ENCODE data around the gene TMEM272.

The TMEM272 gene

DNA sequence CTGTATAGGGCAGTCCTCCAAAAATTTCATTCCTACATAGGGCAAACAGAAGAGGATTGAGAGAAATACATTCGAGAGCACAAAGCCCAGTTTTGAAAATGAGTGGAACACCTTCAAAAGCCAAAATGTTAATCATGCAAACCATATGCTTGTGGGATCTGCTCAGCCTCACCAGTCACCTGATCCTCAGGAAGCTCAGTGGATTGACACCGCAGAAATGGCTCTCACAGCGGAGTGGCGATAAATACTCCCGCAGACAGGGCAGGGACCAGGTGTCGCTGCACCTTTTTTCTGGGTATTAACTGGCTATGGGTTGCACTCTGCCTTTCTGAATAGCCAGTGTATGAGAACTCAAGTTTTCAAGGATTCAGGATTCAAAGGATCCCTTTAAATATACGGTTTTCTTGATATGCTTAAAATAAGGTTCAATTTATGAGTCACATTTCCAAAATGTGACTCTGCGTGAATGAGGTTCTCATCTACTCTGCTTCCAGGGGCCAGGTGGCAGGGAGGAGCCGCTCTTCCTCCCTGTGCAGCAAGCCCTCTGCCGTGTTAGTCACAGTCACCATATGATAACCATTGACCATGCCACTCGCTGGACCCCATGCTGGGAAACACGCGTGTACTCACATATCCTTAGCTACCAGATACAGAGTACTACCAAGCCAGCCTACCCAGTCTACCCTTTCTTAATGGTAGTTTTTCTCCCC, 22.7 kb downstream of the TMEM272 start:
- Histone ChIP-seq H4K8ac (ENCODE audit: low read depth, low read length) (no peak overlapping the region), H3K4me2 (ENCODE audit: insufficient read depth, low read length, poor library complexity, severe bottlenecking) (no peak overlapping the region), H3K79me1 (ENCODE audit: low read depth, low read length) (no peaks in the 10 kb centered on the region), H3K23ac (ENCODE audit: low read depth, low read length, poor library complexity) (no peak overlapping the region), H3K14ac (ENCODE audit: low read length) (no peak overlapping the region), H2BK12ac (ENCODE audit: low read length) (no peak overlapping the region), H3K4ac (ENCODE audit: low read length) (no peak overlapping the region), H3K27me3 (ENCODE audit: control insufficient read depth in 3 of 3, insufficient read depth in 3 of 3, low read depth in 1 of 3, low read length in 3 of 3) (peaks cover 0 to 35% (median 0%) of the 10 kb centered on the region in 3 experiments), H3K27ac (replicated peaks; ENCODE audit: low read length) (no peak overlapping the region), H3K4me1 (ENCODE audit: control insufficient read depth in 2 of 2, insufficient read depth in 1 of 2, low read depth in 1 of 2, low read length in 2 of 2) (no peaks in the 10 kb centered on the region), H2BK15ac (ENCODE audit: low read length) (no peak overlapping the region), H4K91ac (ENCODE audit: low read depth, low read length, poor library complexity) (no peak overlapping the region), H3K36me3 (replicated peaks in 1 of 2; ENCODE audit: control insufficient read depth in 2 of 2, insufficient read depth in 2 of 2, low read length in 2 of 2) (no peaks in the 10 kb centered on the region), H3K9me3 (replicated peaks in 1 of 2; ENCODE audit: control insufficient read depth in 2 of 2, insufficient read depth in 1 of 2, low read depth in 1 of 2, low read length in 2 of 2) (no peaks in the 10 kb centered on the region), H3K4me3 (ENCODE audit: low read length in 2 of 2) (no peak overlapping the region), H2BK120ac (ENCODE audit: low read depth, low read length) (no peak overlapping the region), H2AFZ (ENCODE audit: low read length) (no peak overlapping the region), H2BK5ac (ENCODE audit: low read length) (no peak overlapping the region), H3K18ac (ENCODE audit: low read length) (no peak overlapping the region), H3K9ac (ENCODE audit: low read depth, low read length, poor library complexity) (no peak overlapping the region), H2AK5ac (ENCODE audit: low read depth, low read length) (no peak overlapping the region)
- WGBS, 2 donors (ENCODE audit: extremely low coverage in 2 of 2, insufficient read length in 2 of 2, insufficient replicate concordance in 1 of 2) = no CpG with 5 or more reads among the region's 13 CpGs
- DNase-seq (ENCODE audit: low spot score) = no peak

DNA sequence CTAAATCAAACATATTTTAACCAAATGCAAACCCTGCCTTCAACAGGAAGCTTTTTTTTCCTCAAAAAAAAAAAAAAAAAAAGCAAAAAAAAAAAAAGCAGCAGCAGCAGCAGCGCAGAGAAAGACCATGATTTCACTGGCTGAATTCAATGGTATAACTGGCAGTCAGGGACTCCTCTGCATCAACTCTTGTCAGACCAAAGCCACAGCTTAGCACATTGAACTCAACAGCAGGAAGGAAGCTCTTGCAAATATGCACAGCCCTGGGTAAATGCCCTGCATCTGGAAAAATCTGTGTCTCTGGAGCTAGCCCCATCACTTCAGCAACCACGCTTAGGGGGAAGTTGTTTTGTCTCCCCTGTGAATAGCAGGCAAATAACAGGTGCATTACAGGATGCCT, 23.4 kb downstream of the TMEM272 start:
- no peak overlapping the region for H2BK15ac ChIP-seq (ENCODE audit: low read length)
- H3K27me3 ChIP-seq (ENCODE audit: control insufficient read depth in 3 of 3, insufficient read depth in 3 of 3, low read depth in 1 of 3, low read length in 3 of 3) = peaks cover 0 to 30% (median 0%) of the 10 kb centered on the region in 3 experiments
- H3K4ac ChIP-seq (ENCODE audit: low read length) = no peak overlapping the region
- no peak overlapping the region for H3K23ac ChIP-seq (ENCODE audit: low read depth, low read length, poor library complexity)
- H2AK5ac ChIP-seq (ENCODE audit: low read depth, low read length) = no peak overlapping the region
- no peaks in the 10 kb centered on the region for H3K4me1 ChIP-seq (ENCODE audit: control insufficient read depth in 2 of 2, insufficient read depth in 1 of 2, low read depth in 1 of 2, low read length in 2 of 2)
- H2BK12ac ChIP-seq (ENCODE audit: low read length) = no peak overlapping the region
- no CpG with 5 or more reads among the region's 2 CpGs for WGBS, 2 donors (ENCODE audit: extremely low coverage in 2 of 2, insufficient read length in 2 of 2, insufficient replicate concordance in 1 of 2)
- H2BK120ac ChIP-seq (ENCODE audit: low read depth, low read length) = no peak overlapping the region
- H3K18ac ChIP-seq (ENCODE audit: low read length) = no peak overlapping the region
- no peak for DNase-seq (ENCODE audit: low spot score)
- H3K27ac ChIP-seq (replicated peaks; ENCODE audit: low read length) = no peak overlapping the region
- no peak overlapping the region for H2BK5ac ChIP-seq (ENCODE audit: low read length)
- no peak overlapping the region for H3K4me3 ChIP-seq (ENCODE audit: low read length in 2 of 2)
- no peaks in the 10 kb centered on the region for H3K36me3 ChIP-seq (replicated peaks in 1 of 2; ENCODE audit: control insufficient read depth in 2 of 2, insufficient read depth in 2 of 2, low read length in 2 of 2)
- H3K14ac ChIP-seq (ENCODE audit: low read length) = no peak overlapping the region
- no peak overlapping the region for H4K8ac ChIP-seq (ENCODE audit: low read depth, low read length)
- H3K4me2 ChIP-seq (ENCODE audit: insufficient read depth, low read length, poor library complexity, severe bottlenecking) = no peak overlapping the region
- no peaks in the 10 kb centered on the region for H3K9me3 ChIP-seq (replicated peaks in 1 of 2; ENCODE audit: control insufficient read depth in 2 of 2, insufficient read depth in 1 of 2, low read depth in 1 of 2, low read length in 2 of 2)
- H3K9ac ChIP-seq (ENCODE audit: low read depth, low read length, poor library complexity) = no peak overlapping the region
- H3K79me1 ChIP-seq (ENCODE audit: low read depth, low read length) = no peaks in the 10 kb centered on the region
- H4K91ac ChIP-seq (ENCODE audit: low read depth, low read length, poor library complexity) = no peak overlapping the region
- no peak overlapping the region for H2AFZ ChIP-seq (ENCODE audit: low read length)

DNA sequence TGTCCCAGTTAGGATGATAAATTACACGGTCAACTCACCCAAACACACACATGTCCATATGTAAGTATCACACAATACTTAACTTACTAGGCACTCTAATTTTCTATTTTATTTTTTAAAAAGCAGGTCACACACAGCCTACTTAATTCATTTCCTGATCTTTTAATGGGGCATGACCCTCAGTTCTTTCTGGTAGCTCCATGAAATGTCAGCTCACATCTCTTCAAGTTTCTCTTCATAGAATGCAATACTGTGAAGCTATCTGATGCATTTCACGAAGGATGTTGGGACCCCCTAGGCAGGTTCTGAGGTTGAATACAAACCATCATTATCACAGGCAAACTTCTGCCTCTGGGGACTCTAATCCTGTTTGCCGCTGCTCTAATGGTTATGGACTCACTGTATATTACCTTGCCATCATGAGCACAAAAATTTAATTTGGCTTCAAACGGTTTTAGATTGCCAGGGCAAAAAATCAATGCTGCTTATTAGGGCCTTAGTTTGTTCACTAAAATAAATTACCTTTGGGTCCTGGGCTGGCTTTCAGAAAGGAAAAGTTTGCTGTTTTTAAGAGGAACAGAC, 24.9 kb downstream of the TMEM272 start:
- Histone ChIP-seq H3K4me1 (ENCODE audit: control insufficient read depth in 2 of 2, insufficient read depth in 1 of 2, low read depth in 1 of 2, low read length in 2 of 2) (no peaks in the 10 kb centered on the region), H2BK5ac (ENCODE audit: low read length) (no peak overlapping the region), H3K18ac (ENCODE audit: low read length) (no peak overlapping the region), H2BK120ac (ENCODE audit: low read depth, low read length) (no peak overlapping the region), H4K91ac (ENCODE audit: low read depth, low read length, poor library complexity) (no peak overlapping the region), H3K4me3 (ENCODE audit: low read length in 2 of 2) (no peak overlapping the region), H3K23ac (ENCODE audit: low read depth, low read length, poor library complexity) (no peak overlapping the region), H3K9ac (ENCODE audit: low read depth, low read length, poor library complexity) (no peak overlapping the region), H3K4me2 (ENCODE audit: insufficient read depth, low read length, poor library complexity, severe bottlenecking) (no peak overlapping the region), H2AK5ac (ENCODE audit: low read depth, low read length) (no peak overlapping the region), H4K8ac (ENCODE audit: low read depth, low read length) (no peak overlapping the region), H3K14ac (ENCODE audit: low read length) (no peak overlapping the region), H2BK12ac (ENCODE audit: low read length) (no peak overlapping the region), H2AFZ (ENCODE audit: low read length) (no peak overlapping the region), H3K79me1 (ENCODE audit: low read depth, low read length) (no peaks in the 10 kb centered on the region), H2BK15ac (ENCODE audit: low read length) (no peak overlapping the region), H3K4ac (ENCODE audit: low read length) (no peak overlapping the region), H3K9me3 (replicated peaks in 1 of 2; ENCODE audit: control insufficient read depth in 2 of 2, insufficient read depth in 1 of 2, low read depth in 1 of 2, low read length in 2 of 2) (no peaks in the 10 kb centered on the region), H3K27ac (replicated peaks; ENCODE audit: low read length) (no peak overlapping the region), H3K36me3 (replicated peaks in 1 of 2; ENCODE audit: control insufficient read depth in 2 of 2, insufficient read depth in 2 of 2, low read length in 2 of 2) (no peaks in the 10 kb centered on the region), H3K27me3 (ENCODE audit: control insufficient read depth in 3 of 3, insufficient read depth in 3 of 3, low read depth in 1 of 3, low read length in 3 of 3) (peaks cover 0 to 26% (median 0%) of the 10 kb centered on the region in 3 experiments)
- no CpG with 5 or more reads among the region's 4 CpGs for WGBS, 2 donors (ENCODE audit: extremely low coverage in 2 of 2, insufficient read length in 2 of 2, insufficient replicate concordance in 1 of 2)
- no peak for DNase-seq (ENCODE audit: low spot score)

DNA sequence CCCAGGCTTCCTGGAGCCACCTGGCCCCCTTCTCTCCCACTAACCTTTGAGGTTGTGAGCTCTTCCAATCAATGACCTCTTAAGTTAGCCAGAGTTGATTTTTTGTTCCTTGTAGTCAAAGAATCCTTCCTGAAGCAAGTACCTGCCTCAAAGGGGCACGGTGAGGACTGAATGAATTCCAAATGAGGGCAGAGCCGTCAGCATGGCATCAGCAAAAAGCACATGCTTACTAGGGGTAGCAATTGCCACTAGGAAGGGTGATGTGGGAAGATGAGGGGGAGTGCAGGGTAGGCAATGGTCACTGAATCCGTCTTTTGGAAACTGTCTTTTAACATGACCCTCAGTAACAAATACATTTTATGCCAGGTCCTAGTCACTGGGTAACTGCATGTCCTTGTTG, 25.4 kb downstream of the TMEM272 start:
- Histone ChIP-seq H3K4me3 (ENCODE audit: low read length in 2 of 2) (no peak overlapping the region), H2AFZ (ENCODE audit: low read length) (no peak overlapping the region), H3K79me1 (ENCODE audit: low read depth, low read length) (no peaks in the 10 kb centered on the region), H3K9me3 (replicated peaks in 1 of 2; ENCODE audit: control insufficient read depth in 2 of 2, insufficient read depth in 1 of 2, low read depth in 1 of 2, low read length in 2 of 2) (no peaks in the 10 kb centered on the region), H3K23ac (ENCODE audit: low read depth, low read length, poor library complexity) (no peak overlapping the region), H3K9ac (ENCODE audit: low read depth, low read length, poor library complexity) (no peak overlapping the region), H3K4me1 (ENCODE audit: control insufficient read depth in 2 of 2, insufficient read depth in 1 of 2, low read depth in 1 of 2, low read length in 2 of 2) (peaks cover 0 to 1% of the 10 kb centered on the region in 2 donors), H4K91ac (ENCODE audit: low read depth, low read length, poor library complexity) (no peak overlapping the region), H2BK120ac (ENCODE audit: low read depth, low read length) (no peak overlapping the region), H3K18ac (ENCODE audit: low read length) (no peak overlapping the region), H3K27ac (replicated peaks; ENCODE audit: low read length) (no peak overlapping the region), H4K8ac (ENCODE audit: low read depth, low read length) (no peak overlapping the region), H2BK12ac (ENCODE audit: low read length) (no peak overlapping the region), H3K4me2 (ENCODE audit: insufficient read depth, low read length, poor library complexity, severe bottlenecking) (no peak overlapping the region), H2AK5ac (ENCODE audit: low read depth, low read length) (no peak overlapping the region), H3K4ac (ENCODE audit: low read length) (no peak overlapping the region), H3K27me3 (ENCODE audit: control insufficient read depth in 3 of 3, insufficient read depth in 3 of 3, low read depth in 1 of 3, low read length in 3 of 3) (peaks cover 0 to 26% (median 0%) of the 10 kb centered on the region in 3 experiments), H3K36me3 (replicated peaks in 1 of 2; ENCODE audit: control insufficient read depth in 2 of 2, insufficient read depth in 2 of 2, low read length in 2 of 2) (no peaks in the 10 kb centered on the region), H3K14ac (ENCODE audit: low read length) (no peak overlapping the region), H2BK5ac (ENCODE audit: low read length) (no peak overlapping the region), H2BK15ac (ENCODE audit: low read length) (no peak overlapping the region)
- no CpG with 5 or more reads among the region's 3 CpGs for WGBS, 2 donors (ENCODE audit: extremely low coverage in 2 of 2, insufficient read length in 2 of 2, insufficient replicate concordance in 1 of 2)
- DNase-seq (ENCODE audit: low spot score) = no peak
